ENCODE data around the gene LRFN2. TPM values are rescaled to one million over a fixed set of nuclear protein-coding genes. Genes with fewer than 3 reads are reported as not detected.

LRFN2 gene
- total and polyA plus RNA-seq, 2 experiments from 2014 or later, result 0.33 to 0.54 TPM

GRCh38 chr6:40536442-40536841 is 50.7 kb downstream of the LRFN2 start:
- 40% methylated on average over 3 of the region's 3 CpGs for WGBS (ENCODE audit: low lambda C conversion rate, missing lambda C conversion rate)
- no peaks in the 10 kb centered on the region for H3K9me2 ChIP-seq (replicated peaks; ENCODE audit: insufficient read depth)

GRCh38 chr6:40535819-40536380 is 51.3 kb downstream of the LRFN2 start:
- DNase-seq (ENCODE audit: low spot score), result no peak
- no peak overlapping the region for H3K4me2 ChIP-seq
- H2AFZ ChIP-seq, result no peak overlapping the region
- H3K4me3 ChIP-seq, result no peak overlapping the region
- 84% methylated on average over 7 of the region's 7 CpGs for WGBS (ENCODE audit: low lambda C conversion rate, missing lambda C conversion rate)
- no peaks in the 10 kb centered on the region for H4K20me1 ChIP-seq (ENCODE audit: insufficient read depth, poor library complexity, severe bottlenecking)
- no peak overlapping the region for H3K27ac ChIP-seq
- no peaks in the 10 kb centered on the region for H3K36me3 ChIP-seq (replicated peaks; ENCODE audit: insufficient read depth, low read depth)
- no peaks in the 10 kb centered on the region for H3K79me2 ChIP-seq
- H3K4me1 ChIP-seq (ENCODE audit: insufficient read depth), result no peaks in the 10 kb centered on the region
- H3K9me2 ChIP-seq (replicated peaks; ENCODE audit: insufficient read depth), result no peaks in the 10 kb centered on the region
- TF ChIP-seq EZH2phosphoT487 (IDR thresholded peaks at IDR 0.05; ENCODE audit: low read depth, severe bottlenecking, unreplicated experiment), result no peak
- TF ChIP-seq CTCF (IDR thresholded peaks at IDR 0.05; ENCODE audit: poor library complexity), result no peak
- no peak for TF ChIP-seq EZH2 (IDR thresholded peaks at IDR 0.05; ENCODE audit: borderline replicate concordance)
- peaks cover 3% of the 10 kb centered on the region for H3K27me3 ChIP-seq
- H3K9me3 ChIP-seq (ENCODE audit: low read depth), result no peaks in the 10 kb centered on the region

More at GRCh38 chr6:40536442-40536841, 50.7 kb downstream of the LRFN2 start:
- no peak overlapping the region for H3K27ac ChIP-seq
- no peaks in the 10 kb centered on the region for H3K4me1 ChIP-seq (ENCODE audit: insufficient read depth)
- H3K36me3 ChIP-seq (replicated peaks; ENCODE audit: insufficient read depth, low read depth), result no peaks in the 10 kb centered on the region
- no peak overlapping the region for H3K4me3 ChIP-seq
- no peaks in the 10 kb centered on the region for H3K9me3 ChIP-seq (ENCODE audit: low read depth)
- TF ChIP-seq CTCF (IDR thresholded peaks at IDR 0.05; ENCODE audit: poor library complexity) (peak; percentile 25), EZH2phosphoT487 (IDR thresholded peaks at IDR 0.05; ENCODE audit: low read depth, severe bottlenecking, unreplicated experiment) (no peak)
- no peaks in the 10 kb centered on the region for H4K20me1 ChIP-seq (ENCODE audit: insufficient read depth, poor library complexity, severe bottlenecking)
- no peaks in the 10 kb centered on the region for H3K79me2 ChIP-seq
- H2AFZ ChIP-seq, result no peak overlapping the region
- peak; percentile 42 for DNase-seq (ENCODE audit: low spot score)
- no peak overlapping the region for H3K4me2 ChIP-seq
- H3K27me3 ChIP-seq, result peaks cover 3% of the 10 kb centered on the region

- no peak overlapping the region for H3K4me2 ChIP-seq
- no peaks in the 10 kb centered on the region for H3K4me1 ChIP-seq (ENCODE audit: insufficient read depth)
- 71% methylated on average over 3 of the region's 3 CpGs for WGBS (ENCODE audit: low lambda C conversion rate, missing lambda C conversion rate)
- no peaks in the 10 kb centered on the region for H3K36me3 ChIP-seq (replicated peaks; ENCODE audit: insufficient read depth, low read depth)
- H3K9me3 ChIP-seq (ENCODE audit: low read depth), result no peaks in the 10 kb centered on the region
- TF ChIP-seq EZH2phosphoT487 (IDR thresholded peaks at IDR 0.05; ENCODE audit: low read depth, severe bottlenecking, unreplicated experiment) (no peak), EZH2 (IDR thresholded peaks at IDR 0.05; ENCODE audit: borderline replicate concordance) (no peak), CTCF (IDR thresholded peaks at IDR 0.05; ENCODE audit: poor library complexity) (no peak)
- no peak overlapping the region for H3K4me3 ChIP-seq
- no peaks in the 10 kb centered on the region for H3K79me2 ChIP-seq
- H3K9me2 ChIP-seq (replicated peaks; ENCODE audit: insufficient read depth), result no peaks in the 10 kb centered on the region
- H3K27me3 ChIP-seq, result peaks cover 3% of the 10 kb centered on the region
- no peak overlapping the region for H2AFZ ChIP-seq
- no peaks in the 10 kb centered on the region for H4K20me1 ChIP-seq (ENCODE audit: insufficient read depth, poor library complexity, severe bottlenecking)
- H3K27ac ChIP-seq, result no peak overlapping the region
- no peak for DNase-seq (ENCODE audit: low spot score)
Measured at GRCh38 chr6:40535110-40535818, 51.9 kb downstream of the LRFN2 start.

All from hepatocyte (in vitro differentiated cells).